OCI-LY1 (cell line): Measurements from ENCODE around the gene ZNF141.

Source experiments
- CTCF ChIP-seq: fragments of 200-600 bp; sonication (generic), shearing (Covaris generic); IDR thresholded peaks from 2 replicates; pipeline ENCODE4 v1.5.1; 2017; ENCODE audit warnings: mild to moderate bottlenecking, antibody characterized with exemption, low read length, moderate library complexity, mixed read lengths
- EZH2 ChIP-seq: fragments of 200-600 bp; sonication (generic), shearing (Covaris generic); IDR thresholded peaks from 2 replicates; pipeline ENCODE4 v1.8.0; 2017; ENCODE audit warnings: borderline replicate concordance, mixed run types, mild to moderate bottlenecking, antibody characterized with exemption, low read length, moderate library complexity, mixed read lengths

GRCh38 chr4:336893-337142 lies 796 bp upstream of the ZNF141 start:
- no peak for TF ChIP-seq CTCF
- no peak for TF ChIP-seq EZH2
